ENCODE measurements around the gene ZNHIT2.

The ZNHIT2 gene

DNA sequence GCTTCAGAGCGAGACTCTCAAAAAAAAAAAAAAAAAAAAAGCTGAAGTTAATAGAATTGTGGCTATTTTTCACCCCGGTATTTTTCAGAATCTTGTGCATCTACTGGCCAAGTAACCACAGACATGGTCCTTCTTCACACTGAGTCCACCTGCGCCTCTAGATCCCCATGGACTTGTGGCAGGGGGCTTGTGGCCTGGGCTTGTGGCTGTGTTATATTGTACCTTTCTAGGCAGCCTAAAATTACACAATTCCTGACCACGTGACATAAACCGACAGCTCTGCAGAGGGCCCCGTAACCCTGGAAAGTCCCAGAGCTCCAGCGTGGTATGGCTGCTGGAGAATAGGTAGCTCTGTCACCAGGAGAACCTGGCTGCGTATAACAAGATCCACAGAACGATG, 48.3 kb downstream of the ZNHIT2 start:
- no peak overlapping the region for H3K4me3 ChIP-seq
- no peak overlapping the region for H3K27ac ChIP-seq
- TF ChIP-seq, protein P1, sequence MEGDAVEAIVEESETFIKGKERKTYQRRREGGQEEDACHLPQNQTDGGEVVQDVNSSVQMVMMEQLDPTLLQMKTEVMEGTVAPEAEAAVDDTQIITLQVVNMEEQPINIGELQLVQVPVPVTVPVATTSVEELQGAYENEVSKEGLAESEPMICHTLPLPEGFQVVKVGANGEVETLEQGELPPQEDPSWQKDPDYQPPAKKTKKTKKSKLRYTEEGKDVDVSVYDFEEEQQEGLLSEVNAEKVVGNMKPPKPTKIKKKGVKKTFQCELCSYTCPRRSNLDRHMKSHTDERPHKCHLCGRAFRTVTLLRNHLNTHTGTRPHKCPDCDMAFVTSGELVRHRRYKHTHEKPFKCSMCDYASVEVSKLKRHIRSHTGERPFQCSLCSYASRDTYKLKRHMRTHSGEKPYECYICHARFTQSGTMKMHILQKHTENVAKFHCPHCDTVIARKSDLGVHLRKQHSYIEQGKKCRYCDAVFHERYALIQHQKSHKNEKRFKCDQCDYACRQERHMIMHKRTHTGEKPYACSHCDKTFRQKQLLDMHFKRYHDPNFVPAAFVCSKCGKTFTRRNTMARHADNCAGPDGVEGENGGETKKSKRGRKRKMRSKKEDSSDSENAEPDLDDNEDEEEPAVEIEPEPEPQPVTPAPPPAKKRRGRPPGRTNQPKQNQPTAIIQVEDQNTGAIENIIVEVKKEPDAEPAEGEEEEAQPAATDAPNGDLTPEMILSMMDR (IDR thresholded peaks at IDR 0.05), result no peak
- DNase-seq (ENCODE audit: low spot score), result no peak

DNA sequence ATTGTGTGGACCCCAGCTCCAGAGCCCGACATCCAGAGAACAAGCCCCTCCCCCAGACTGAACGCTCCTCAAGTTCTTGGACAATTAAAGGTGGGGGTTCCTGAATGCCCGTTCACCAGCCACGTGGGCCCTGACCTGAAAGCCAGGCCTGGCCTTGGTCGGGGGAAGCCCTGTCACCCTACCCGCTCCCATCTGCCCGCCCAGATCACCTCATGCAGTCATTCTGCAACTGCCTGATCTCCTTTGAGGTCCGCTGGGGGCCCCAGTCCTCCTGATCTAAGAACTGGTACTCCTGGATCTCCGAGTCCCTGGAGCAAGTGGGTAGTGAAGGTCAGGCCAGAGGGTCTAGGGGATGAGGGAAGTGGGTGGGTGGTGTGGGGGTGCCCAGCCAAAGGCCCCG, 50.1 kb downstream of the ZNHIT2 start:
- Histone ChIP-seq H3K4me3 (no peak overlapping the region), H3K27ac (no peak overlapping the region)
- TF ChIP-seq, protein P1 (IDR thresholded peaks at IDR 0.05), result no peak
- no peak for DNase-seq (ENCODE audit: low spot score)

DNA sequence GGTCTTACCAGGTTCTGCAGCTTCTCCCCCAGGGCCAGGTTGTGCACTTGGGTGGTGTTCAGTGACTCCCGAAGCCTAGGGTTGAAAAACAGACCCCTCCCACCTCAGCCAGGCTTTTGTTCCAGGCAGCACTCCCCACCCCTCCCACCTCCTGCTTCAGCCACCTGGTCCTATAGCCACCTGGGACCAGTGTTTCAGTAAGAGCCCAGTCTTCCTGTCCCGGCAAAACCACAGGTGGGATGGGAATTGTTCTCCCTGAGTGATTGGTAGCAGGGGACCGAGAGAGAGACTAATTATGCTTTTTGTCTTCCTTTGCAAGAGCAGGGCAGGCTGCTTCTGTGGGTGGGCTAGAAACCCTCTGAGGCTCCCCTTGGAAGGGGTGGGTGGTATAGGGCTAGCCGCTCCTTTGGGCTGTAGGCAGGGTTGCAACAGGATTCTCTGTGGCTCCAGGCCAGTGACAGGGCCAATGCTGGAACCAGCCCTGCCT, 50.7 kb downstream of the ZNHIT2 start:
- DNase-seq (ENCODE audit: low spot score), result no peak
- H3K4me3 ChIP-seq, result no peak overlapping the region
- H3K27ac ChIP-seq, result no peak overlapping the region
- TF ChIP-seq, protein P1 (IDR thresholded peaks at IDR 0.05), result no peak

Data from coronary artery (tissue), 2 donors.